A549 (cell line): ENCODE measurements around the gene MYCN. TPM values are rescaled to one million over a fixed set of nuclear protein-coding genes. Genes with fewer than 3 reads are reported as not detected.

ENCODE experiments used
- ATAC-seq, 2 experiments: fragments of 200-7000 bp in 1 of 2; fragments of >200 bp in 1 of 2; cut with Nextera tagmentation in 1 of 2; cut with Tn5 transposase in 1 of 2; 3 replicates each; pipeline versions ENCODE4 v1.8.0 to v1.9.1; 2018 to 2020; ENCODE audit warnings: mild to moderate bottlenecking in 1 of 2, moderate library complexity in 1 of 2
- CTCF ChIA-PET: fragments of 300-600 bp; sonication (Branson Sonifier 250); formaldehyde crosslinking; extraction: SDS; loops from one replicate; lab custom pipeline; 2021; ENCODE audit warnings: antibody characterized with exemption, inconsistent platforms; lab: Yijun Ruan, JAX
- POLR2A ChIA-PET: fragments of 350-600 bp; formaldehyde crosslinking; extraction: SDS; loops from one replicate; lab custom pipeline; 2021; ENCODE audit warnings: antibody characterized with exemption, inconsistent platforms; lab: Yijun Ruan, JAX
- DNase-seq, 2 experiments: peaks; one replicate each; pipeline versions ENCODE4 v3.0.0 to v3.0.0-alpha.2; 2011 to 2016; ENCODE audit warnings: low read depth in 1 of 2, low spot score in 1 of 2
- FAIRE-seq: peaks from 2 replicates; lab custom pipeline; 2011; peaks lifted over from hg19 to GRCh38; lab: Jason Lieb, UNC
- H3K27ac ChIP-seq, 2 experiments: fragments of >200 bp; sonication (Bioruptor Twin); formaldehyde crosslinking; 3 replicates each; pipeline ENCODE4 v1.5.1; 2016 to 2017
- H3K4me1 ChIP-seq: fragments of >200 bp; sonication (Bioruptor Twin); formaldehyde crosslinking; 3 replicates; pipeline ENCODE4 v1.6.1; 2016
- H3K4me2 ChIP-seq: fragments of >200 bp; sonication (Bioruptor Twin); formaldehyde crosslinking; 3 replicates; pipeline ENCODE4 v1.6.1; 2016
- H3K4me3 ChIP-seq: fragments of >200 bp; sonication (Bioruptor Twin); formaldehyde crosslinking; 3 replicates; pipeline ENCODE4 v1.5.1; 2016
- H3K9me3 ChIP-seq: fragments of >200 bp; sonication (Bioruptor Twin); formaldehyde crosslinking; 3 replicates; pipeline ENCODE4 v1.6.1; 2016
- BHLHE40 ChIP-seq: IDR thresholded peaks from 2 replicates; pipeline ENCODE4 v1.6.1; 2012; ENCODE audit warnings: low read depth, low read length, inconsistent platforms
- CBX8 ChIP-seq: fragments of 200-600 bp; sonication (generic); IDR thresholded peaks from 2 replicates; pipeline ENCODE4 v1.6.1; 2016
- CHD2 ChIP-seq: fragments of 150-350 bp; IDR thresholded peaks from 2 replicates; pipeline ENCODE4 v1.6.1; 2014; ENCODE audit warnings: low read length; ENCODE audit not compliant: partially characterized antibody
- FOSB ChIP-seq: fragments of 250-450 bp; sonication (Bioruptor Pico); IDR thresholded peaks from 2 replicates; pipeline ENCODE4 v1.5.0; 2020; ENCODE audit warnings: mild to moderate bottlenecking, moderate library complexity
- HDAC2 ChIP-seq: fragments of 200-600 bp; sonication (generic); IDR thresholded peaks from 2 replicates; pipeline ENCODE4 v1.6.1; 2016
- HOXA7 ChIP-seq: fragments of 250-450 bp; sonication (Bioruptor Pico); IDR thresholded peaks from 2 replicates; pipeline ENCODE4 v1.5.0; 2020; ENCODE audit warnings: mild to moderate bottlenecking, moderate library complexity
- KDM5A ChIP-seq: fragments of 200-600 bp; sonication (generic); IDR thresholded peaks from 2 replicates; pipeline ENCODE4 v1.6.1; 2016; ENCODE audit warnings: antibody characterized with exemption, mild to moderate bottlenecking
- RCOR1 ChIP-seq: fragments of 150-350 bp; IDR thresholded peaks from 2 replicates; pipeline ENCODE4 v1.6.1; 2014; ENCODE audit warnings: antibody characterized with exemption, low read length, low read depth
- RNF2 ChIP-seq: fragments of 200-600 bp; sonication (generic); IDR thresholded peaks from 2 replicates; pipeline ENCODE4 v1.6.1; 2016; ENCODE audit warnings: low read depth, mild to moderate bottlenecking, antibody characterized with exemption, moderate library complexity, borderline replicate concordance
- TFCP2L1 ChIP-seq: fragments of 250-450 bp; sonication (Bioruptor Pico); IDR thresholded peaks from 2 replicates; pipeline ENCODE4 v1.5.0; 2021; ENCODE audit warnings: mild to moderate bottlenecking
- ZC3H11A ChIP-seq: fragments of 450-650 bp; IDR thresholded peaks from 2 replicates; pipeline ENCODE4 v1.6.1; 2014; ENCODE audit warnings: antibody characterized with exemption, mild to moderate bottlenecking
- ZFP36 ChIP-seq: fragments of 450-650 bp; IDR thresholded peaks from 2 replicates; pipeline ENCODE4 v1.6.1; 2014; ENCODE audit warnings: borderline replicate concordance; ENCODE audit not compliant: partially characterized antibody
- ZSCAN20 ChIP-seq: fragments of 250-450 bp; sonication (Bioruptor Pico); IDR thresholded peaks from 2 replicates; pipeline ENCODE4 v1.8.0; 2022; ENCODE audit warnings: mild to moderate bottlenecking, moderate library complexity
- WGBS: methylation state at CpG from one replicate; pipeline ENCODE4 v1.1.6; 2017; ENCODE audit errors: missing lambda C conversion rate; 5-methylcytosine and 5-hydroxymethylcytosine counted together
- polyA plus RNA-seq, 4 experiments: library from polyadenylated mRNA; depleted of rRNA in 3 of 4; stranded (reverse); fragments of >200 nt; fragmentation: RNase III in 1 of 4; extraction: RNeasy Plus Mini Kit Qiagen cat#74134 plus additional on column Dnase treatment in 1 of 4; gene quantifications; 2 replicates in 3 of 4; 3 replicates in 1 of 4; pipeline ENCODE4 v1.2.3, GENCODE V29; 2011 to 2017
- TF ChIP-seq, protein P1 (sequence below): IDR thresholded peaks from 2 replicates; pipeline ENCODE4 v1.6.1; 2012
- TF ChIP-seq, protein P2 (sequence below): fragments of 200-600 bp; sonication (generic); IDR thresholded peaks from 2 replicates; pipeline ENCODE4 v1.6.1; 2016; ENCODE audit warnings: antibody characterized with exemption, mild to moderate bottlenecking, moderate library complexity
- TF ChIP-seq, protein P3 (sequence below): fragments of >200 bp; sonication (Bioruptor Twin); formaldehyde crosslinking; IDR thresholded peaks from 3 replicates; pipeline ENCODE4 v1.6.1; 2016
- TF ChIP-seq, protein P4 (sequence below): fragments of 250-450 bp; sonication (Bioruptor Pico); IDR thresholded peaks from 2 replicates; pipeline ENCODE4 v1.5.0; 2021; ENCODE audit warnings: mild to moderate bottlenecking, moderate library complexity, borderline replicate concordance
- TF ChIP-seq, protein P5 (sequence below): IDR thresholded peaks from 2 replicates; pipeline ENCODE4 v1.6.1; 2012

Gene MYCN
- polyA plus RNA-seq, 2 of the 4 experiments (the other 2 are of a cell fraction): not detected

DNA sequence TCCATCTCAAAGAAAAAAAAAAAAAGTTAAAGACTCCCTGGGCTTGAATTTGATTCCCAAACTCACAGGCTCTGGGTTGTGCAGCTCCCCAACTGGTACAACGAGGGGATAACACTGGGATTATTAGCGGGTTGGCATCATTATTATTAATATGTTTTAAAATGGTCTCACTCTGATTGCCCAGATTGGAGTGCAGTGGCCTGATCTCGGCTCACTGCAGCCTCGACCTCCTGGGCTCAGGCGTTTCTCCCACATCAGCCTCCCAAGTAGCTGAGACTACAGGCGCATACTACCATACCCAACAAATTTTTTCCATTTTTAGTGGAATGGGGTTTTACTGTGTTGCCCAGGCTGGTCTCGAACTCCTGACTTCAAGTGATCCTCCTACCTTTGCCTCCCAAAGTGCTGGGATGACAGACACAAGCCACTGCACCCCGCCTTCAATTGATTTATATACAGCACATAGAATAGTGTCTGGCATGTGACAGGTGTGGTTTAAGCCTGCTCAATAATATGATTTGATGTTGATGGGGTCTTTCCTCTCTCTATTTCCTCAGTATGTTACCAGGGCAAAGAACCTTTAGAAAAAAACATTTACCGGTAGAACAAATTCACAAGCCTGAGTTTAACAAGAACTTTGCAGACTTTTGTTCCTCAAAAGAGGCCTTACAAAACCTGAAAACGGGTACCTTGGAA lies 12.2 kb downstream of the MYCN start (continued):
- TF ChIP-seq, protein P1, sequence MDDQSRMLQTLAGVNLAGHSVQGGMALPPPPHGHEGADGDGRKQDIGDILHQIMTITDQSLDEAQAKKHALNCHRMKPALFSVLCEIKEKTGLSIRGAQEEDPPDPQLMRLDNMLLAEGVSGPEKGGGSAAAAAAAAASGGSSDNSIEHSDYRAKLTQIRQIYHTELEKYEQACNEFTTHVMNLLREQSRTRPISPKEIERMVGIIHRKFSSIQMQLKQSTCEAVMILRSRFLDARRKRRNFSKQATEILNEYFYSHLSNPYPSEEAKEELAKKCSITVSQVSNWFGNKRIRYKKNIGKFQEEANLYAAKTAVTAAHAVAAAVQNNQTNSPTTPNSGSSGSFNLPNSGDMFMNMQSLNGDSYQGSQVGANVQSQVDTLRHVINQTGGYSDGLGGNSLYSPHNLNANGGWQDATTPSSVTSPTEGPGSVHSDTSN: no peak
- TF ChIP-seq TFCP2L1 (CRISPR knock-in tag): no peak

DNA sequence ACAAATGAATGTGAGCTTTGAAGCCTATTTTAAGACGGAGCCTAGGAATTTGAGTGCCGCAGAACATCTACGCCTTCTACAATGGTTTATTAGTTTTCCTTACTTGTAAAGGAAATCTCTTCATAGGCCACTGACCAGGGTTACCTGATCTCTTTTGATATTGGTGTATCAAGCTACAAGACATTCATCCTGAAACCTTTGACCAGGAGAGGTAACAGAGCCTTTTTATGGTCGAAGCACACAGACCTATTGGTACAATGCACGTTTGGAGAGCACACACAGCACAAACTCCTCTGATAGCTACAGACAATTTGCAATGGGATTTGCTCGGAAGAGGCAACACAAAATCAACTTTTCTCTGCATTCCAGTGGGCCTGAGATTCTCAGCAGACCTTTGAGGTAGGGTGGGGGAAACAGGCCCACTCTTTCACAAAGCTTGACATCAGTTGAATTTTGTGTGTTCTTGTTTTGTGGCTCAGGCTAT lies 12.8 kb downstream of the MYCN start:
- Histone ChIP-seq H3K27ac (no peak overlapping the region), H3K4me1 (no peaks in the 10 kb centered on the region), H3K9me3 (no peaks in the 10 kb centered on the region), H3K4me3 (no peak overlapping the region), H3K4me2 (no peak overlapping the region)
- WGBS: 57% methylated on average over 6 of the region's 6 CpGs
- FAIRE-seq: no peak
- ChIA-PET CTCF (interaction anchor here (1.9 kb wide), 1 partner anchor 13 kb away, joined by 8 read pairs; the partner anchor contains the start of gene MYCN), POLR2A (no interaction called here)
- DNase-seq: no peak
- TF ChIP-seq, protein P2, sequence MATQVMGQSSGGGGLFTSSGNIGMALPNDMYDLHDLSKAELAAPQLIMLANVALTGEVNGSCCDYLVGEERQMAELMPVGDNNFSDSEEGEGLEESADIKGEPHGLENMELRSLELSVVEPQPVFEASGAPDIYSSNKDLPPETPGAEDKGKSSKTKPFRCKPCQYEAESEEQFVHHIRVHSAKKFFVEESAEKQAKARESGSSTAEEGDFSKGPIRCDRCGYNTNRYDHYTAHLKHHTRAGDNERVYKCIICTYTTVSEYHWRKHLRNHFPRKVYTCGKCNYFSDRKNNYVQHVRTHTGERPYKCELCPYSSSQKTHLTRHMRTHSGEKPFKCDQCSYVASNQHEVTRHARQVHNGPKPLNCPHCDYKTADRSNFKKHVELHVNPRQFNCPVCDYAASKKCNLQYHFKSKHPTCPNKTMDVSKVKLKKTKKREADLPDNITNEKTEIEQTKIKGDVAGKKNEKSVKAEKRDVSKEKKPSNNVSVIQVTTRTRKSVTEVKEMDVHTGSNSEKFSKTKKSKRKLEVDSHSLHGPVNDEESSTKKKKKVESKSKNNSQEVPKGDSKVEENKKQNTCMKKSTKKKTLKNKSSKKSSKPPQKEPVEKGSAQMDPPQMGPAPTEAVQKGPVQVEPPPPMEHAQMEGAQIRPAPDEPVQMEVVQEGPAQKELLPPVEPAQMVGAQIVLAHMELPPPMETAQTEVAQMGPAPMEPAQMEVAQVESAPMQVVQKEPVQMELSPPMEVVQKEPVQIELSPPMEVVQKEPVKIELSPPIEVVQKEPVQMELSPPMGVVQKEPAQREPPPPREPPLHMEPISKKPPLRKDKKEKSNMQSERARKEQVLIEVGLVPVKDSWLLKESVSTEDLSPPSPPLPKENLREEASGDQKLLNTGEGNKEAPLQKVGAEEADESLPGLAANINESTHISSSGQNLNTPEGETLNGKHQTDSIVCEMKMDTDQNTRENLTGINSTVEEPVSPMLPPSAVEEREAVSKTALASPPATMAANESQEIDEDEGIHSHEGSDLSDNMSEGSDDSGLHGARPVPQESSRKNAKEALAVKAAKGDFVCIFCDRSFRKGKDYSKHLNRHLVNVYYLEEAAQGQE: no peak
- TF ChIP-seq CHD2 (no peak), ZSCAN20 (CRISPR knock-in tag) (no peak), KDM5A (no peak), CBX8 (no peak), HDAC2 (no peak), RCOR1 (no peak), ZC3H11A (no peak)
- TF ChIP-seq, protein P3, sequence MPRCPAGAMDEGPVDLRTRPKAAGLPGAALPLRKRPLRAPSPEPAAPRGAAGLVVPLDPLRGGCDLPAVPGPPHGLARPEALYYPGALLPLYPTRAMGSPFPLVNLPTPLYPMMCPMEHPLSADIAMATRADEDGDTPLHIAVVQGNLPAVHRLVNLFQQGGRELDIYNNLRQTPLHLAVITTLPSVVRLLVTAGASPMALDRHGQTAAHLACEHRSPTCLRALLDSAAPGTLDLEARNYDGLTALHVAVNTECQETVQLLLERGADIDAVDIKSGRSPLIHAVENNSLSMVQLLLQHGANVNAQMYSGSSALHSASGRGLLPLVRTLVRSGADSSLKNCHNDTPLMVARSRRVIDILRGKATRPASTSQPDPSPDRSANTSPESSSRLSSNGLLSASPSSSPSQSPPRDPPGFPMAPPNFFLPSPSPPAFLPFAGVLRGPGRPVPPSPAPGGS: no peak
- TF ChIP-seq, protein P4, sequence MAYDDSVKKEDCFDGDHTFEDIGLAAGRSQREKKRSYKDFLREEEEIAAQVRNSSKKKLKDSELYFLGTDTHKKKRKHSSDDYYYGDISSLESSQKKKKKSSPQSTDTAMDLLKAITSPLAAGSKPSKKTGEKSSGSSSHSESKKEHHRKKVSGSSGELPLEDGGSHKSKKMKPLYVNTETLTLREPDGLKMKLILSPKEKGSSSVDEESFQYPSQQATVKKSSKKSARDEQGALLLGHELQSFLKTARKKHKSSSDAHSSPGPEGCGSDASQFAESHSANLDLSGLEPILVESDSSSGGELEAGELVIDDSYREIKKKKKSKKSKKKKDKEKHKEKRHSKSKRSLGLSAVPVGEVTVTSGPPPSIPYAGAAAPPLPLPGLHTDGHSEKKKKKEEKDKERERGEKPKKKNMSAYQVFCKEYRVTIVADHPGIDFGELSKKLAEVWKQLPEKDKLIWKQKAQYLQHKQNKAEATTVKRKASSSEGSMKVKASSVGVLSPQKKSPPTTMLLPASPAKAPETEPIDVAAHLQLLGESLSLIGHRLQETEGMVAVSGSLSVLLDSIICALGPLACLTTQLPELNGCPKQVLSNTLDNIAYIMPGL: no peak
- TF ChIP-seq, all 56 proteins: peak for 0
- no peak for ATAC-seq

DNA sequence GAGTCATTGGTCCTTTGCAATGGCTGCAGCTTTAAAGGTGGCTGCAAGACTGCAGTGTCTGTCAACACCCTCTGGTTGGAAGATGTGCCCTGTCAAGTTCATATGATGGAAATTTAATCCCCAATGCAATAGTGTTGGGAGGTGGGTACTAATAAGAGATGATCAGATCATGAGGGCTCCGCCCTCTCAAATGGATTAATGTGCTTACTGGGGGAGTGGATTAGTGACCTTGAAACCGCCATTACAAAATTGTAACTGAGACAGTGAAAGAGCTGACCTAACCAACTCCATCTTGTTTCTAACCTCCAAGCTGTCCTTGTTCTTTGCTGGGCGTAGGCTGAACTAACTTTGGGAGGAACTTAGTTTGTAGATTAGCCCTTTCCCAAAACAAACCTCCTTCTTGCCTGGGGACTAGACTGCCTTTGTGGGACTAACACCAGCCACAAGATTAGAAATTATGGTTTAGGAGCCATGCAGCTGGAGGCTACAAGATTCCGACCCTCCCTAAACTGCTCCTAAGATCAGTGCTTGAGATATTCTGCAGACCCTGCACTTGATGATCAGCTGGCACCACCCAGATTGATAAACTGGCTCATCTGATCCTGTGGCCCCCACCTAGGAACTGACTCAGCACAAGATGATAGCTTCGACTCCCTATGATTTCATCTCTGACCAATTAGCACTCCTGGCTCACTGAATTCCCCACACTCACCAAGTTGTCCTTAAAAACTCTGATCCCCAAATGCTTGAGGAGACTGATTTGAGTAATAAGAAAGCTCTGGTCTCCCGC lies 13.7 kb downstream of the MYCN start:
- DNase-seq: no peak
- no peaks in the 10 kb centered on the region for H3K4me1 ChIP-seq
- no peak overlapping the region for H3K27ac ChIP-seq
- ChIA-PET POLR2A (no interaction called here), CTCF (interaction anchor here (1.9 kb wide), 1 partner anchor 14 kb away, joined by 8 read pairs; the partner anchor contains the start of gene MYCN)
- ATAC-seq: no peak
- H3K4me3 ChIP-seq: no peak overlapping the region
- FAIRE-seq: no peak
- no peak overlapping the region for H3K4me2 ChIP-seq
- TF ChIP-seq HDAC2 (no peak), ZFP36 (no peak), BHLHE40 (no peak), FOSB (CRISPR knock-in tag) (no peak), HOXA7 (CRISPR knock-in tag) (no peak), ZSCAN20 (CRISPR knock-in tag) (no peak), RNF2 (no peak)
- TF ChIP-seq, protein P5, sequence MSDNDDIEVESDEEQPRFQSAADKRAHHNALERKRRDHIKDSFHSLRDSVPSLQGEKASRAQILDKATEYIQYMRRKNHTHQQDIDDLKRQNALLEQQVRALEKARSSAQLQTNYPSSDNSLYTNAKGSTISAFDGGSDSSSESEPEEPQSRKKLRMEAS: no peak
- TF ChIP-seq, protein P2: no peak
- WGBS: 17% methylated on average over 6 of the region's 6 CpGs
- H3K9me3 ChIP-seq: no peaks in the 10 kb centered on the region
